ENCODE data around the gene ARHGAP22.

ARHGAP22 gene

GRCh38 chr10:48490946-48491345, 113.9 kb downstream of the ARHGAP22 start:
- H3K4me3 ChIP-seq (replicated peaks; ENCODE audit: low read depth, low read length): no peak overlapping the region
- no peak for TF ChIP-seq CTCF (IDR thresholded peaks at IDR 0.05; ENCODE audit: low read depth, low read length, missing control alignments)
- no peak for DNase-seq (ENCODE audit: extremely low read depth, low read depth)

GRCh38 chr10:48490571-48490940, 114.3 kb downstream of the ARHGAP22 start:
- H3K4me3 ChIP-seq (replicated peaks; ENCODE audit: low read depth, low read length): no peak overlapping the region
- no peak for TF ChIP-seq CTCF (IDR thresholded peaks at IDR 0.05; ENCODE audit: low read depth, low read length, missing control alignments)
- DNase-seq (ENCODE audit: extremely low read depth, low read depth): no peak

- DNase-seq (ENCODE audit: extremely low read depth, low read depth): no peak
- TF ChIP-seq CTCF (IDR thresholded peaks at IDR 0.05; ENCODE audit: low read depth, low read length, missing control alignments): no peak
These were observed 115.8 kb downstream of the ARHGAP22 start for GRCh38 chr10:48489099-48489498.

GRCh38 chr10:48487244-48487643, 117.6 kb downstream of the ARHGAP22 start:
- H3K4me3 ChIP-seq (replicated peaks; ENCODE audit: low read depth, low read length): no peak overlapping the region
- no peak for TF ChIP-seq CTCF (IDR thresholded peaks at IDR 0.05; ENCODE audit: low read depth, low read length, missing control alignments)
- DNase-seq (ENCODE audit: extremely low read depth, low read depth): no peak

More at GRCh38 chr10:48489099-48489498, 115.8 kb downstream of the ARHGAP22 start:
- H3K4me3 ChIP-seq (replicated peaks; ENCODE audit: low read depth, low read length): no peak overlapping the region

- H3K4me3 ChIP-seq (replicated peaks; ENCODE audit: low read depth, low read length): no peak overlapping the region
- no peak for TF ChIP-seq CTCF (IDR thresholded peaks at IDR 0.05; ENCODE audit: low read depth, low read length, missing control alignments)
- no peak for DNase-seq (ENCODE audit: extremely low read depth, low read depth)
These were observed 119.2 kb downstream of the ARHGAP22 start for GRCh38 chr10:48485711-48486110.

GRCh38 chr10:48484911-48485310, 120.0 kb downstream of the ARHGAP22 start:
- no peak overlapping the region for H3K4me3 ChIP-seq (replicated peaks; ENCODE audit: low read depth, low read length)
- DNase-seq (ENCODE audit: extremely low read depth, low read depth): no peak
- TF ChIP-seq CTCF (IDR thresholded peaks at IDR 0.05; ENCODE audit: low read depth, low read length, missing control alignments): no peak

GRCh38 chr10:48482207-48482606, 122.7 kb downstream of the ARHGAP22 start:
- no peak for TF ChIP-seq CTCF (IDR thresholded peaks at IDR 0.05; ENCODE audit: low read depth, low read length, missing control alignments)
- no peak for DNase-seq (ENCODE audit: extremely low read depth, low read depth)
- no peak overlapping the region for H3K4me3 ChIP-seq (replicated peaks; ENCODE audit: low read depth, low read length)

All from HFF-Myc (cell line).